Brain microvascular endothelial cell (primary cell): ENCODE measurements around the gene SLITRK5.

Experiments
- DNase-seq: peaks from one replicate; pipeline ENCODE4 v3.0.0-alpha.2; 2020
- H3K27ac ChIP-seq: fragments of 250-450 bp; sonication (Bioruptor Pico); 2 replicates; pipeline ENCODE4 v1.5.1; 2020; ENCODE audit warnings: mild to moderate bottlenecking, moderate library complexity
- H3K27me3 ChIP-seq: fragments of 250-450 bp; sonication (Bioruptor Pico); replicated peaks from 2 replicates; pipeline ENCODE4 v1.5.1; 2020; ENCODE audit warnings: mild to moderate bottlenecking
- H3K36me3 ChIP-seq: fragments of 250-450 bp; sonication (Bioruptor Pico); replicated peaks from 2 replicates; pipeline ENCODE4 v1.5.1; 2020; ENCODE audit warnings: mild to moderate bottlenecking
- H3K4me3 ChIP-seq: 2 replicates; pipeline ENCODE4 v1.5.1; 2011; ENCODE audit warnings: low read depth, mild to moderate bottlenecking, control low read depth, low read length, moderate library complexity
- in situ Hi-C: cut with HindIII; loops from 2 replicates; pipeline ENCODE4 v1.10.0; 2017; ENCODE audit warnings: low sequenced_read_pairs, low pct_ligation_motif_present
- TF ChIP-seq, protein P1 (sequence below): IDR thresholded peaks from 2 replicates; pipeline ENCODE4 v1.5.1; 2011; ENCODE audit warnings: low read depth, mild to moderate bottlenecking, moderate library complexity, low read length, control low read depth, inconsistent platforms; ENCODE audit errors: missing control alignments

Gene SLITRK5

DNA sequence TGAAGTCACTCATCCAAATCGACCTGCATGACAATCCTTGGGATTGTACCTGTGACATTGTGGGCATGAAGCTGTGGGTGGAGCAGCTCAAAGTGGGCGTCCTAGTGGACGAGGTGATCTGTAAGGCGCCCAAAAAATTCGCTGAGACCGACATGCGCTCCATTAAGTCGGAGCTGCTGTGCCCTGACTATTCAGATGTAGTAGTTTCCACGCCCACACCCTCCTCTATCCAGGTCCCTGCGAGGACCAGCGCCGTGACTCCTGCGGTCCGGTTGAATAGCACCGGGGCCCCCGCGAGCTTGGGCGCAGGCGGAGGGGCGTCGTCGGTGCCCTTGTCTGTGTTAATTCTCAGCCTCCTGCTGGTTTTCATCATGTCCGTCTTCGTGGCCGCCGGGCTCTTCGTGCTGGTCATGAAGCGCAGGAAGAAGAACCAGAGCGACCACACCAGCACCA lies 5.9 kb downstream of the SLITRK5 start:
- H3K27ac ChIP-seq = no peak overlapping the region
- peaks cover 26% of the 10 kb centered on the region for H3K27me3 ChIP-seq
- peak overlapping the region; percentile 59 for H3K4me3 ChIP-seq
- DNase-seq = no peak
- in situ Hi-C loops = no loop called here
- H3K36me3 ChIP-seq = no peaks in the 10 kb centered on the region
- TF ChIP-seq, protein P1, sequence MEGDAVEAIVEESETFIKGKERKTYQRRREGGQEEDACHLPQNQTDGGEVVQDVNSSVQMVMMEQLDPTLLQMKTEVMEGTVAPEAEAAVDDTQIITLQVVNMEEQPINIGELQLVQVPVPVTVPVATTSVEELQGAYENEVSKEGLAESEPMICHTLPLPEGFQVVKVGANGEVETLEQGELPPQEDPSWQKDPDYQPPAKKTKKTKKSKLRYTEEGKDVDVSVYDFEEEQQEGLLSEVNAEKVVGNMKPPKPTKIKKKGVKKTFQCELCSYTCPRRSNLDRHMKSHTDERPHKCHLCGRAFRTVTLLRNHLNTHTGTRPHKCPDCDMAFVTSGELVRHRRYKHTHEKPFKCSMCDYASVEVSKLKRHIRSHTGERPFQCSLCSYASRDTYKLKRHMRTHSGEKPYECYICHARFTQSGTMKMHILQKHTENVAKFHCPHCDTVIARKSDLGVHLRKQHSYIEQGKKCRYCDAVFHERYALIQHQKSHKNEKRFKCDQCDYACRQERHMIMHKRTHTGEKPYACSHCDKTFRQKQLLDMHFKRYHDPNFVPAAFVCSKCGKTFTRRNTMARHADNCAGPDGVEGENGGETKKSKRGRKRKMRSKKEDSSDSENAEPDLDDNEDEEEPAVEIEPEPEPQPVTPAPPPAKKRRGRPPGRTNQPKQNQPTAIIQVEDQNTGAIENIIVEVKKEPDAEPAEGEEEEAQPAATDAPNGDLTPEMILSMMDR = no peak

DNA sequence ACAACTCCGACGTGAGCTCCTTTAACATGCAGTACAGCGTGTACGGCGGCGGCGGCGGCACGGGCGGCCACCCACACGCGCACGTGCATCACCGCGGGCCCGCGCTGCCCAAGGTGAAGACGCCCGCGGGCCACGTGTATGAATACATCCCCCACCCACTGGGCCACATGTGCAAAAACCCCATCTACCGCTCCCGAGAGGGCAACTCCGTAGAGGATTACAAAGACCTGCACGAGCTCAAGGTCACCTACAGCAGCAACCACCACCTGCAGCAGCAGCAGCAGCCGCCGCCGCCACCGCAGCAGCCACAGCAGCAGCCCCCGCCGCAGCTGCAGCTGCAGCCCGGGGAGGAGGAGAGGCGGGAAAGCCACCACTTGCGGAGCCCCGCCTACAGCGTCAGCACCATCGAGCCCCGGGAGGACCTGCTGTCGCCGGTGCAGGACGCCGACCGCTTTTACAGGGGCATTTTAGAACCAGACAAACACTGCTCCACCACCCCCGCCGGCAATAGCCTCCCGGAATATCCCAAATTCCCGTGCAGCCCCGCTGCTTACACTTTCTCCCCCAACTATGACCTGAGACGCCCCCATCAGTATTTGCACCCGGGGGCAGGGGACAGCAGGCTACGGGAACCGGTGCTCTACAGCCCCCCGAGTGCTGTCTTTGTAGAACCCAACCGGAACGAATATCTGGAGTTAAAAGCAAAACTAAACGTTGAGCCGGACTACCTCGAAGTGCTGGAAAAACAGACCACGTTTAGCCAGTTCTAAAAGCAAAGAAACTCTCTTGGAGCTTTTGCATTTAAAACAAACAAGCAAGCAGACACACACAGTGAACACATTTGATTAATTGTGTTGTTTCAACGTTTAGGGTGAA lies 6.6 kb downstream of the SLITRK5 start:
- DNase-seq = no peak
- in situ Hi-C loops = no loop called here
- TF ChIP-seq, protein P1 = no peak
- peaks cover 23% of the 10 kb centered on the region for H3K27me3 ChIP-seq
- H3K4me3 ChIP-seq = peak overlapping the region; percentile 59
- no peak overlapping the region for H3K27ac ChIP-seq
- H3K36me3 ChIP-seq = no peaks in the 10 kb centered on the region

DNA sequence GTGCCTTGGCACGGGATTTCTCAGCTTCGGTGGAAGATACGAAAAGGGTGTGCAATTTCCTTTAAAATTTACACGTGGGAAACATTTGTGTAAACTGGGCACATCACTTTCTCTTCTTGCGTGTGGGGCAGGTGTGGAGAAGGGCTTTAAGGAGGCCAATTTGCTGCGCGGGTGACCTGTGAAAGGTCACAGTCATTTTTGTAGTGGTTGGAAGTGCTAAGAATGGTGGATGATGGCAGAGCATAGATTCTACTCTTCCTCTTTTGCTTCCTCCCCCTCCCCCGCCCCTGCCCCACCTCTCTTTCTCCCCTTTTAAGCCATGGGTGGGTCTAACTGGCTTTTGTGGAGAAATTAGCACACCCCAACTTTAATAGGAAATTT lies 7.2 kb downstream of the SLITRK5 start:
- in situ Hi-C loops = no loop called here
- no peak for DNase-seq

DNA sequence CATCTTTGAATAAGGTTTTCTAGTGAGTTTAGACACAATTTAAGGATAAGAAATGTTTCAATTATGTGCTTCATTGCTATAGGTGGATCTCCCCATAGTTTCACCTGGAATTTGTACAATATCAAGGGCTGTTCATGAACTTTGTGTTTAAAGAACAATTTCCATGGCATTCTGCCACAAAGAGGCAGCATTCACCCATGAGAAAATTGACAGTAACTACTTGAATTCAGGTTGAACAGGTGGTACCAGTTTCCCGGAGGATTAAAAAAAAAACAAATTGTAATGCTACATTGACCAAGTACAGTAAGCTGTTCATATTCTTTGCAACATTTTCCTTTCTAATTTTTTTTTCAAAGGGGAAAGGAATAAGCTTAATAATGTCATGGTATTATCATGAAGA lies 9.1 kb downstream of the SLITRK5 start:
- Histone ChIP-seq H3K4me3 (no peak overlapping the region), H3K27me3 (peaks cover 8% of the 10 kb centered on the region), H3K36me3 (no peaks in the 10 kb centered on the region), H3K27ac (no peak overlapping the region)
- no peak for DNase-seq
- TF ChIP-seq, protein P1 = no peak
- in situ Hi-C loops = no loop called here

More for the DNA sequence above, 7.2 kb downstream of the SLITRK5 start:
- TF ChIP-seq, protein P1 = no peak
- H3K4me3 ChIP-seq = peak overlapping the region; percentile 59
- H3K27ac ChIP-seq = no peak overlapping the region
- H3K36me3 ChIP-seq = no peaks in the 10 kb centered on the region
- H3K27me3 ChIP-seq = peaks cover 18% of the 10 kb centered on the region

DNA sequence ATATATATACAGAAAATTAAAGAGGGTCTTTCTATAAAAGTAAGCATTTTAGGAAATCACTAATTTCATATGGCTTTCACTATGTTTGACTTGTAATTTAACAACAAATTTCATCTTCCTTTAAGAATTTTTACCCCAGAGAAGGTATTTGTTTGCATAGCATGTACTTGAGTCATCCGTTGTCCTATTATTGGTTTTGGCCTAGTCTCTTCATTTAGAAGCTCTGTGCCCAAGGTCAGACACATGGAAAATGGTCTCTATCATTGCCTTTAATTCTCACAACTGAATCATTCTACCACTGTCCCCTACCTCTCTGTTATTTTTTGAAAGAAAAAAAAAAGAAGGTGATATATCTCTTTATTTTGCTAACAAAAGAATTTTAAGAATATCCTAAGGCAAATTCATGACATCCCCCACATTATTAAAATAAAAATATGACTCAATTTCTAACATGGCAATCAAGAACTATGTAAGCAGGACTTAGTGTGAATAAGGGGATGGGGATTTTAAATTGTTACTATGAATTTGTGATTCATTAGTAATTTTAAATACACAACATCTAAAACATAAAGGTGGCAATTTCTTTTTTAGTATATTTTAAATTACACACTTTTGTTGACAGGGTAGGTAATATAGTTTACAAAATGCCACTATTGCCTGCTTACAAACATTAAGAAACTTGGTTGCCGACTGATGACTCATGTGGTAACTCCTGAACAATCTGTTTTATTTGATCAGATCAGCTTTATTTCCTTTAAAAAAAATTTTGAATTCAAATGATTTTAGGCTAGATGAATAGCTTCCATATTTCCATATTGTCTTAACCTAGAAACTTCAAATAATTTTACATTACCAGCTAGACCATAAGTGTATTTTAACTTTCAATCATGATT lies 13.9 kb downstream of the SLITRK5 start:
- TF ChIP-seq, protein P1 = no peak
- H3K27me3 ChIP-seq = no peaks in the 10 kb centered on the region
- no peak overlapping the region for H3K27ac ChIP-seq
- in situ Hi-C loops = no loop called here
- no peak overlapping the region for H3K4me3 ChIP-seq
- no peak for DNase-seq
- H3K36me3 ChIP-seq = no peaks in the 10 kb centered on the region
